Sigmoid colon (tissue), 4 donors: ENCODE measurements around the gene MERTK.

Experiments used
- CTCF ChIP-seq, 4 experiments: fragments of 450-650 bp in 3 of 4; fragments of 200-600 bp in 1 of 4; IDR thresholded peaks; one replicate each; pipeline ENCODE4 v1.5.1; 2016 to 2019; ENCODE audit warnings: antibody characterized with exemption in 4 of 4, mild to moderate bottlenecking in 3 of 4, moderate library complexity in 2 of 4
- EP300 ChIP-seq, 4 donors: sonication (generic); formaldehyde crosslinking; IDR thresholded peaks; one replicate each; pipeline ENCODE4 v1.6.1; 2017; ENCODE audit warnings: antibody characterized with exemption in 4 of 4
- POLR2A ChIP-seq, 2 donors: fragments of 450-650 bp; IDR thresholded peaks; one replicate each; pipeline ENCODE4 v1.6.1; 2016; ENCODE audit warnings: antibody characterized with exemption in 2 of 2, mild to moderate bottlenecking in 2 of 2, moderate library complexity in 2 of 2

GRCh38 chr2:111917106-111917505 lies 18.7 kb downstream of the MERTK start:
- no peak for TF ChIP-seq CTCF (IDR thresholded peaks at IDR 0.05)
- TF ChIP-seq EP300 (IDR thresholded peaks at IDR 0.05) = no peak
- no peak for TF ChIP-seq POLR2A (IDR thresholded peaks at IDR 0.05)
